Spleen (tissue), 11 donors: ENCODE results near the gene TRIOBP. TPM values are rescaled to one million over a fixed set of nuclear protein-coding genes. Genes with fewer than 3 reads are reported as not detected.

Source experiments
- DNase-seq: peaks from one replicate; pipeline ENCODE4 v3.0.0-alpha.2; 2020
- H3K27ac ChIP-seq, 8 donors: fragments of 200-600 bp; sonication (generic) in 7 of 8; 1 replicate in 4 of 8; 2 replicates in 4 of 8; pipeline versions ENCODE4 v1.5.0 to v1.8.0; 2016 to 2021; ENCODE audit warnings: inconsistent platforms in 4 of 8, mild to moderate bottlenecking in 4 of 8, moderate library complexity in 1 of 8
- H3K27me3 ChIP-seq, 7 donors: fragments of 200-600 bp; sonication (generic) in 6 of 7; replicated peaks in 1 of 7; 1 replicate in 4 of 7; 2 replicates in 3 of 7; pipeline versions ENCODE4 v1.5.0 to v1.8.0; 2016 to 2021; ENCODE audit warnings: inconsistent platforms in 3 of 7, mild to moderate bottlenecking in 1 of 7
- H3K36me3 ChIP-seq, 6 donors: fragments of 200-600 bp; sonication (generic) in 5 of 6; 1 replicate in 4 of 6; 2 replicates in 2 of 6; pipeline versions ENCODE4 v1.5.0 to v1.8.0; 2016 to 2021; ENCODE audit warnings: inconsistent platforms in 2 of 6
- H3K4me1 ChIP-seq, 6 donors: fragments of 200-600 bp; sonication (generic) in 5 of 6; 1 replicate in 3 of 6; 2 replicates in 3 of 6; pipeline versions ENCODE4 v1.5.0 to v1.8.0; 2016 to 2021; ENCODE audit warnings: inconsistent platforms in 3 of 6
- H3K4me3 ChIP-seq, 8 donors: fragments of 200-600 bp; sonication (generic) in 7 of 8; 1 replicate in 4 of 8; 2 replicates in 4 of 8; pipeline versions ENCODE4 v1.5.0 to v1.8.0; 2016 to 2021; ENCODE audit warnings: inconsistent platforms in 4 of 8, mild to moderate bottlenecking in 4 of 8, moderate library complexity in 2 of 8
- H3K9me3 ChIP-seq, 8 donors: fragments of 200-600 bp; sonication (generic) in 7 of 8; 1 replicate in 4 of 8; 2 replicates in 4 of 8; pipeline versions ENCODE4 v1.5.0 to v1.8.0; 2016 to 2021; ENCODE audit warnings: inconsistent platforms in 4 of 8
- POLR2A ChIP-seq, 3 donors: fragments of 450-650 bp; IDR thresholded peaks; one replicate each; pipeline ENCODE4 v1.5.1; 2017; ENCODE audit warnings: antibody characterized with exemption in 3 of 3, mild to moderate bottlenecking in 1 of 3
- POLR2AphosphoS5 ChIP-seq, 3 donors: sonication (generic); formaldehyde crosslinking; IDR thresholded peaks; one replicate each; pipeline ENCODE4 v1.5.1; 2017; ENCODE audit warnings: antibody characterized with exemption in 3 of 3
- WGBS, 5 donors: extraction: QIAGEN DNeasy Blood & Tissue Kit in 3 of 5; methylation state at CpG; one replicate each; pipeline versions ENCODE4 v1.1.5 to v1.1.7; 2013 to 2018; 5-methylcytosine and 5-hydroxymethylcytosine counted together
- intact Hi-C: fragments of 100-400 bp; cut with DNase I; formaldehyde crosslinking; loops from one replicate; pipeline ENCODE4 v1.15.0; 2023; ENCODE audit warnings: low total_unique reads
- polyA plus RNA-seq, 3 donors: library from polyadenylated mRNA; stranded (reverse); fragments of 200-250 nt; gene quantifications; one replicate each; pipeline ENCODE4 v1.2.1, GENCODE V29; 2013
- total RNA-seq, 7 donors: library from RNA; depleted of rRNA in 3 of 7; stranded (reverse); fragments of >200 nt in 3 of 7; fragmentation: NEBNext Ultra II Directional in 4 of 7; extraction: Animal tissue kit (Norgen Biotek cat#: 25700) in 4 of 7; gene quantifications; one replicate each; pipeline versions ENCODE4 v1.1.0 to v1.2.1, GENCODE V29; 2016 to 2021
- TF ChIP-seq, protein P1 (sequence below), 11 experiments: fragments of 200-600 bp in 7 of 11; fragments of 450-650 bp in 4 of 11; sonication (generic) in 4 of 11; IDR thresholded peaks in 8 of 11; conservative IDR thresholded peaks in 3 of 11; 1 replicate in 7 of 11; 2 replicates in 4 of 11; pipeline versions ENCODE4 v1.4.0 to v1.8.0; 2016 to 2021; ENCODE audit warnings: antibody characterized with exemption in 11 of 11, inconsistent platforms in 4 of 11, mild to moderate bottlenecking in 1 of 11
- donor health status: healthy with polysubstance abuse.
- donor health status: DM: no; HTN: no; CAD: no; lungs with moderate emphysema.
- donor health status: DM: no; HTN: no; CAD: no.
- donor health status: Bipolar disorder and iron deficiency.
- donor health status: healthy.
- donor health status: DM: no; HTN: no; CAD: no.
- donor health status: DM: yes; HTN: yes; CAD: no.

TRIOBP gene
- total and polyA plus RNA-seq, 10 donors, result 24.6 to 151 (median 103) TPM

DNA sequence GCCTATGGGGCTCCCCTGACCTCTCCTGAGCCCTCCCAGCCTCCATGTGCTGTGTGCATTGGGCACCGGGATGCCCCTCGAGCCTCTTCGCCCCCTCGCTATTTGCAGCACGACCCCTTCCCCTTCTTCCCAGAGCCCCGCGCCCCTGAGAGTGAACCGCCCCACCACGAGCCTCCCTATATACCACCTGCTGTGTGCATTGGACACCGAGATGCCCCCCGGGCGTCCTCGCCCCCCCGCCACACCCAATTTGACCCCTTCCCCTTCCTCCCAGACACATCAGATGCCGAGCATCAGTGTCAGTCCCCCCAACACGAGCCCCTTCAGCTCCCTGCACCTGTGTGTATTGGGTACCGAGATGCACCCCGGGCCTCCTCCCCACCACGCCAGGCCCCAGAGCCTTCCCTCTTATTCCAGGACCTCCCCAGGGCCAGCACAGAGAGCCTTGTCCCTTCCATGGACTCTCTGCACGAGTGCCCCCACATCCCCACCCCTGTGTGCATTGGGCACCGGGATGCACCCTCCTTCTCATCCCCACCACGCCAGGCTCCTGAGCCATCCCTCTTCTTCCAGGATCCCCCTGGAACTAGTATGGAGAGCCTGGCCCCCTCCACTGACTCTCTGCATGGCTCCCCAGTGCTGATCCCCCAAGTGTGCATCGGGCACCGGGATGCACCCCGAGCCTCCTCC, 28.8 kb downstream of the TRIOBP start:
- Histone ChIP-seq H3K9me3 (no peaks in the 10 kb centered on the region), H3K4me3 (no peak overlapping the region), H3K36me3 (peaks cover 0 to 9% (median 0%) of the 10 kb centered on the region in 6 donors), H3K27me3 (no peaks in the 10 kb centered on the region), H3K4me1 (peaks cover 0 to 25% (median 4%) of the 10 kb centered on the region in 6 donors), H3K27ac (no peak overlapping the region)
- intact Hi-C loops, result no loop called here
- WGBS, 5 donors, result 89 to 96% (median 94%) methylated on average over 24 to 25 of the region's 25 CpGs
- DNase-seq, result no peak
- TF ChIP-seq POLR2A (IDR thresholded peaks at IDR 0.05) (no peak), POLR2AphosphoS5 (IDR thresholded peaks at IDR 0.05) (no peak)
- TF ChIP-seq, protein P1, sequence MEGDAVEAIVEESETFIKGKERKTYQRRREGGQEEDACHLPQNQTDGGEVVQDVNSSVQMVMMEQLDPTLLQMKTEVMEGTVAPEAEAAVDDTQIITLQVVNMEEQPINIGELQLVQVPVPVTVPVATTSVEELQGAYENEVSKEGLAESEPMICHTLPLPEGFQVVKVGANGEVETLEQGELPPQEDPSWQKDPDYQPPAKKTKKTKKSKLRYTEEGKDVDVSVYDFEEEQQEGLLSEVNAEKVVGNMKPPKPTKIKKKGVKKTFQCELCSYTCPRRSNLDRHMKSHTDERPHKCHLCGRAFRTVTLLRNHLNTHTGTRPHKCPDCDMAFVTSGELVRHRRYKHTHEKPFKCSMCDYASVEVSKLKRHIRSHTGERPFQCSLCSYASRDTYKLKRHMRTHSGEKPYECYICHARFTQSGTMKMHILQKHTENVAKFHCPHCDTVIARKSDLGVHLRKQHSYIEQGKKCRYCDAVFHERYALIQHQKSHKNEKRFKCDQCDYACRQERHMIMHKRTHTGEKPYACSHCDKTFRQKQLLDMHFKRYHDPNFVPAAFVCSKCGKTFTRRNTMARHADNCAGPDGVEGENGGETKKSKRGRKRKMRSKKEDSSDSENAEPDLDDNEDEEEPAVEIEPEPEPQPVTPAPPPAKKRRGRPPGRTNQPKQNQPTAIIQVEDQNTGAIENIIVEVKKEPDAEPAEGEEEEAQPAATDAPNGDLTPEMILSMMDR (IDR thresholded peaks at IDR 0.05 in 8 of 11, conservative IDR thresholded peaks at IDR 0.05 in 3 of 11), result no peak

DNA sequence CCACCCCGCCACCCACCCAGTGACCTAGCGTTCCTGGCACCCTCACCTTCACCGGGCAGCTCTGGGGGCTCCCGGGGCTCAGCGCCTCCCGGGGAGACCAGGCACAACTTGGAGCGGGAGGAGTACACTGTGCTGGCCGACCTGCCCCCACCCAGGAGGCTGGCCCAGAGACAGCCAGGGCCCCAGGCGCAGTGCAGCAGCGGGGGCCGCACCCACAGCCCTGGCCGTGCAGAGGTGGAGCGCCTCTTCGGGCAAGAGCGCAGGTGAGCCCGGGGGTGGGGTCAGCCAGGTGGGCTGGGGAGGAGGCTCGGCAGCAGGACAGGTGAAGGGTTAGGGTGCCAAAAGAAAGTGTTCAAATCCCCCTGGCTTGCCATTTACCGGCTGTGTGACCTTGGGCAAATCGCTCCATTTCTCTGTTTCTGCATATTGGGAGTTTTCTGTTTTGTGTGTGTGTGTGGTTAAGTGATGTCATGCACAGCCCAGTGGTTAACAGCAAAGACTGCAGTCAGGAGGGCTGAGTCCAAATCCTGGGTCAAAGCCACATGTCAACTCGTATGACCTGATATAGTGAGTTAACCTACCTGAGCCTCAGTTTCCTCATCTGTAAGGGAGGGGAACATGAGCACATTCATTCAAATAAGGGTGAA, 29.5 kb downstream of the TRIOBP start:
- 88 to 96% (median 89%) methylated on average over 9 to 20 of the region's 20 CpGs for WGBS, 5 donors
- Histone ChIP-seq H3K4me1 (peaks cover 0 to 32% (median 6%) of the 10 kb centered on the region in 6 donors), H3K9me3 (no peaks in the 10 kb centered on the region), H3K27me3 (no peaks in the 10 kb centered on the region), H3K36me3 (peaks cover 0 to 9% (median 0%) of the 10 kb centered on the region in 6 donors), H3K4me3 (no peak overlapping the region), H3K27ac (no peak overlapping the region)
- TF ChIP-seq, protein P1 (IDR thresholded peaks at IDR 0.05 in 8 of 11, conservative IDR thresholded peaks at IDR 0.05 in 3 of 11), result no peak
- TF ChIP-seq POLR2AphosphoS5 (IDR thresholded peaks at IDR 0.05), result no peak
- no peak for DNase-seq
- intact Hi-C loops, result no loop called here

DNA sequence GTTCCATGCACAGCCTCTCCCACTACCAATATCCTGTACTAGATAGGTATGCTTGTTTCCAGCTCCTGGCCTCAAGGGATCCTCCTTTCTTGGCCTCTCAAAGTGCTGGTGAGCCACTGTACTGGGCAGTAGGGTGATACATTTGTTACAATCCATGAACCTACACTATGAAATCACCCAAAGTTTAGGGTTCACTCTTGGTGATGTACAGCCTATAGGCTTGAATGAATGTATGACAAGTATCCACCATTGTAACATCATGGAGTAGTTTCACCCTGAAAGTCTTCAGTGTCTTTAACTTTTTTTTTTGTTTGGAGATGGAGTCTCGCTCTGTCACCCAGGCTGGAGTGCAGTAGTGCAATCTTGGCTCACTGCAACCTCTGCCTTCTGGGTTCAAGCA, 31.8 kb downstream of the TRIOBP start:
- TF ChIP-seq POLR2AphosphoS5 (IDR thresholded peaks at IDR 0.05) (no peak), POLR2A (IDR thresholded peaks at IDR 0.05) (no peak)
- TF ChIP-seq, protein P1 (IDR thresholded peaks at IDR 0.05 in 8 of 11, conservative IDR thresholded peaks at IDR 0.05 in 3 of 11), result no peak
- Histone ChIP-seq H3K4me1 (peaks cover 0 to 39% (median 8%) of the 10 kb centered on the region in 6 donors), H3K27ac (peak overlapping the region in 4 of 8 donors; percentile 13 to 51 (median 29)), H3K27me3 (no peaks in the 10 kb centered on the region), H3K4me3 (no peak overlapping the region), H3K36me3 (peaks cover 0 to under 1% (median 0%) of the 10 kb centered on the region in 6 donors), H3K9me3 (no peaks in the 10 kb centered on the region)
- WGBS, 5 donors, result 90 to 100% (median 96%) methylated on average over 1 of the region's 1 CpG
- intact Hi-C loops, result no loop called here
- no peak for DNase-seq

DNA sequence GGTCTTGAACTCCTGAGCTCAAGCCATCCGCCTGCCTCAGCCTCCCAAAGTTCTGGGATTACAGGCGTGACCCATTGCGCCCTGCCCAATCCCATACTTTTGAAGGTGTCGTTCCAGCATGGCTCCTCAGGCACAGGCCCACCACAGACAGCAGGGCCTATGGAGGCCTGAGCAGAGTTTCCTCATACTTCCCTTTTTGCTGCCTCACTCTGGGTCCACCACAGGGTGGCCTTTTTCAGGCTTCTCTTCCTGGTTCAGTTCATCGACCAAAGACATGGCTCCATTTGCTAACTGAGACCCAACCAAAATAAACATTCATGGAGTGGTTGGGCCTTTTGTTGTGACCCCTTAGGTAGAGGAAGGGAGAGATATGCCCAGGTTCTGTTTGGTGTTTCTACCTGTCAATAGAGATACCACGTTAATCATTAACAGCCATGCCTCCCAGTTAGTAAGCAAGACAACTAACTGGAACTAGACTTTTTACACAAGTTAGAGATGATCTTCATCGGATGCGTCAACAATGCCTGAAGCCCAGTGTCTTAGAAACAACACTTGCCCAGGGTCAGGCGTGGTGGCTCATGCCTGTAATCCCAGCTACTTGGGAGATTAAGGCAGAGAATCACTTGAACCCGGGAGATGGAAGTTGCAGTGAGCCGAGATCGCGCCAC, 35.1 kb downstream of the TRIOBP start:
- Histone ChIP-seq H3K27ac (peak overlapping the region in 7 of 8 donors; percentile 44 to 81 (median 65)), H3K4me1 (peaks cover 0 to 57% (median 18%) of the 10 kb centered on the region in 6 donors), H3K4me3 (no peak overlapping the region), H3K36me3 (no peaks in the 10 kb centered on the region), H3K9me3 (no peaks in the 10 kb centered on the region), H3K27me3 (no peaks in the 10 kb centered on the region)
- intact Hi-C loops, result no loop called here
- no peak for DNase-seq
- no peak for TF ChIP-seq POLR2A (IDR thresholded peaks at IDR 0.05)
- TF ChIP-seq, protein P1 (IDR thresholded peaks at IDR 0.05 in 8 of 11, conservative IDR thresholded peaks at IDR 0.05 in 3 of 11), result peak in 5 of 11 experiments; percentile 15 to 36 (median 28)
- WGBS, 5 donors, result 85 to 96% (median 88%) methylated on average over 13 of the region's 13 CpGs
